Activated CD8-positive, alpha-beta memory T cell treated with anti-CD3 and anti-CD28 coated beads for 36 hours (primary cell): ENCODE data around the gene COL16A1. TPM values are rescaled to one million over a fixed set of nuclear protein-coding genes. Genes with fewer than 3 reads are reported as not detected.

Source experiments
- CTCF ChIA-PET: fragments of 350-600 bp; sonication (Branson Sonifier 250); formaldehyde crosslinking; loops from one replicate; lab custom pipeline; 2021; ENCODE audit warnings: antibody characterized with exemption; lab: Charles Lee
- POLR2A ChIA-PET: fragments of 350-600 bp; sonication (Branson Sonifier 250); formaldehyde crosslinking; loops from one replicate; lab custom pipeline; 2021; ENCODE audit warnings: antibody characterized with exemption; lab: Charles Lee
- total RNA-seq, 2 experiments: library from RNA; stranded (reverse); gene quantifications; one replicate each; pipeline ENCODE4 v1.2.3, GENCODE V29; 2021

COL16A1 gene
- total RNA-seq, 2 experiments from 2014 or later, result not detected

DNA sequence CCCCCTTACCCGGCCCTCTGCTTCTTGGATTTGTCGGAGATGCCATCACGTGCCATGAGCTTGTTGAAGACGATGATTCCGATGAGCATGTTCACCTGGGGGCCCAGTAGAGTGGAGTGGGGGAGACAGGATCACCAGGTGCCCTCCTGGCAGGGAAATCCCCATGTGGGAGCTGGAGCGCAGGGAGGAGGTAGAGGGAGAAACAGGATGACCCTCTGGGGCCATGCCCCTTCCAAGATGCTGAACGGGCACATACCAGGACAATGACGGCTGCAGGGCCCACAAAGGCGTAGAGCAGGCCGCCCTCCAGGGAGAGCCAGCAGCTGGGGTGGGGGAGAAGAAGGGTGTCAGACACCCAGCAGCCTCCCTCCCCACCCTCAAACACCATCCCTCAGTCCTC lies 31.8 kb upstream of the COL16A1 start:
- ChIA-PET POLR2A (no interaction called here), CTCF (interaction anchor here (1.3 kb wide), 1 partner anchor 22 kb away, joined by 3 read pairs; no protein-coding TSS in a partner anchor)

DNA sequence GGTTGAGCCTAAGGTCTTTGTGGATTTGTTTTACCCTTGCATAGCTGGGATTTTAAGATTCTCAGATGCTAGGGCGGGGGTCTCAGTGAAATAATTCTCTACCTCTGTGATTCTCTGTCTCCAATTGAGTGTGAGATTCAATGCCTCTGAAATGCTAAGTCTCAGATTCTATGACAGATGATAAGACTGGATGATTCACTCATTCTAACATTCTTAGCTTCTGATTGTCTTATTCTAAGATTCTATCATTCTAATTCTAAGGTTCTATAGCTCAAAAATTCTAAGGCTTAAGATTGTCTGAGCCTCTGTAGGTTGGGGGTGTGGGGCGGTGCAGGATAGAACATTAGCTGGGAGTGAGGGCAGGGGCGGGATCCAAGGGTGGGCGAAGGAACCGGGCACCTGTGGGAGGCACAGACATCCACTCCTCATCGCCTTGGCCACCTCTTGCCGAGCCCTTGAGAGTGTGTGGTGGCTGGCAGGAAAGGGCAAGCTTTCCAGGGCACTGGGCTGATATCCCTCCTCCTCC lies 30.8 kb upstream of the COL16A1 start:
- POLR2A ChIA-PET, result interaction anchor here (0.6 kb wide), 1 partner anchor 587 kb away, joined by 3 read pairs; no protein-coding TSS in a partner anchor
- CTCF ChIA-PET, result interaction anchor here (0.6 kb wide), 1 partner anchor 117 kb away, joined by 3 read pairs; no protein-coding TSS in a partner anchor

DNA sequence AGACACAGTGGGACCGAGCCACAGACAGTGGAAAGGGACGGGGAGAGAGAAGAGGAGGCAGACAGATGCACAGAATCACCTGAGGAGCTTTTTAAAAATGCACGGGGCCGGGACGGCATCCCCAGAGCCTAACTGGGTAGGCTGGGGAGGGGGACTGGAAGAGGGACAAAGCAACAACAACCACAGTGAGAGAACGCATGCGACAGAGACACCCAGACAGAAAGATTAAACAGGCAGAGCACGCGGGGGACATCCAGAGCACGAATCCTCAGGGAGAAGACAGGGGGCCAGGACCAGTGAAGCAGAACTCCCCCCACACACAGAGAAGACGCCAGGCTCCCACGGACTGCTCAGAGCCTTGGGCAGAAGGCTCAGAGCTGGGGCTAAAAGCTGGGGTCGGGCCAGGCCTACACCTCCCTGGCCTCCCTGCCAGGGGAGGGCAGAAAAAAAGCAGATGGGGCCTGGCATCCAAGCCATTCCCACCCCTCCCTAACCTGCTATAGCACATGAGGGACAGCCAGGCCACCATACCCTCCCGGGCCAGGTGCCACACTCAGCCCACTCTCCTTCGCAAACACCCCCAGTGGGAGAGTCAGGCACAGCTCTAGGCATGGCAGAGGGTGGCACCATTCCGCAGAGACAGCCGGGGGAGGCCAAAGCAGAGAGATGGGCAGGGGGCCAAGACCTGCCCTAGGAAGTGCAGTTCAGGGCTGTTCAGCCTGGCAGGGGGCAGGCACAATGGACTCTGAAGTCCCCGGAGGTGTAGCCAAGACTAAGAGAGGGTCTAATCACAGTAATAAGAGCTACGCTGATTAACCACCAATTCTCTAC lies 29.8 kb upstream of the COL16A1 start:
- CTCF ChIA-PET, result interaction anchor here (0.6 to 1.2 kb wide), 2 partner anchors 69 to 116 kb away, joined by 3 to 4 read pairs; no protein-coding TSS in a partner anchor

DNA sequence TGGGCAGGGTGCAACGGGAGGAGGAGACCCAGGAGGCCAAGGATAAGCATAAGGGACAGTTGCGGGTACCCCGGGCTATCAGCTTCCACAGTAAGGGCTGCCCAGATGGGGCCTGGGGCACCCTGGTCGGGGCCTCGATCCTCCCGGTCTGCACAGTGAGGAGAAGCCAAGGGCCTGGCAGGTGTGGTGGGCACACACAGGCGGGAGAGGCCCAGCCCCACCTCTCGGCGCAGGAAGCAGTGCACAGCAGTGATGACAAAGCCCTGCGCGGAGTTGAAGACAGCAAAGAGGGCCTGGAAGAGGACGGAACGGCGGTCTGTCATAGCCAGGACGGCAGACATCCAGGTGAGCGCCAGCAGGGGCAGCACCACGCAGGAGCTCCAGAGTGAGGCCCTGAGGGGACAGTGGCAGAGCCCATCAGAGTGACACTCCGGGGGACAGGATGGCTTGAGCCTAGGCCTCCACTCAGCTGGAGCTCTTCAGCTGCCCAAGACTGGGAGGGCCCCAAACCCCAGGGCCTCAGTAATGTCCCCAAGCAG lies 29.0 kb upstream of the COL16A1 start:
- POLR2A ChIA-PET, result no interaction called here
- CTCF ChIA-PET, result interaction anchor here (1.2 kb wide), 1 partner anchor 69 kb away, joined by 4 read pairs; no protein-coding TSS in a partner anchor

More for the DNA sequence above, 29.8 kb upstream of the COL16A1 start:
- POLR2A ChIA-PET, result interaction anchor here (0.6 kb wide), 1 partner anchor 588 kb away, joined by 3 read pairs; no protein-coding TSS in a partner anchor

DNA sequence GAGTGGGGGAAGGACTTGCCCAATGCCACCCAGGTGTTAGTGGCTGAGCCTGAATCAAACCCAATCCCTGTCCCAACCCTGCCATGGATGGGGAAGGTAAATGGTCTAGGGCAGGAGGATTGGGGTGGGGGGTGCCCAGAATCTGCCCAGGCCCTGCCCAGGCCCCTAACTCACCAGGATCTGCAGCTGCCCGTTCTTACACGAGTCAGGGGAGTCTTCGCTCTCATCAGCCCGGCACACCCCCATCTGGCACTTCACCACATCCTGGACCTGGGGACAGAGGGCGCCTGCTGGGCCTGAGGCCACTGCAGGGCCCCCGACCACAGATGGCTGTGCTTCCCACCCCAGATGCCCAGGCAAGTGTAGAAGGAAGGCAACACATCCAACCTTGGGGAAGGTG lies 28.5 kb upstream of the COL16A1 start:
- CTCF ChIA-PET, result no interaction called here
- POLR2A ChIA-PET, result no interaction called here

DNA sequence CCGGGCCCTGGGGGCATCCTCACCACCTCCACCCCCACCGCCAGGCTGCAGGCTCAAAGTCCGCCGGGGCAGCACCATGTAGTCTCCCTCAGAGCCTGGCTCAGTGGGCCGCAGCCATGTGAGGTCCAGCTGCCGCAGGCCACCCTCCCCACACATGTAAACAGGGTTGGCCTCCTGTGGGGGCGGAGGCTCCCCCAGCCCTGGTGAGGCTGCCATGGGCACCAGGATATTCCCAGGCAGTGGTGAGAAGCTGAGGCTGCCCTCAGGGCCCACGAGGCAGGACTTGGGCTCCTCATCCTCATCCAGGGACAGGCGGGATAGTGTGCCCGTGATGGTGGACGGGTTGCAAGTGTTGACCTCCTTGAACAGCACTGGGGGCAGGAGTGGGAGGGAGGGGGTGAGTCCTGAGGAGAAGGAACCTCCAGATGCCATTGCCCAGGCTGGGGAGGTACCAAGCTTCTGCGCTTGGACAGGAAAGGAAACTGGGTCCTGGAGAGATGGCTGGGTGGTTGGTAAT lies 27.3 kb upstream of the COL16A1 start:
- ChIA-PET CTCF (no interaction called here), POLR2A (no interaction called here)

DNA sequence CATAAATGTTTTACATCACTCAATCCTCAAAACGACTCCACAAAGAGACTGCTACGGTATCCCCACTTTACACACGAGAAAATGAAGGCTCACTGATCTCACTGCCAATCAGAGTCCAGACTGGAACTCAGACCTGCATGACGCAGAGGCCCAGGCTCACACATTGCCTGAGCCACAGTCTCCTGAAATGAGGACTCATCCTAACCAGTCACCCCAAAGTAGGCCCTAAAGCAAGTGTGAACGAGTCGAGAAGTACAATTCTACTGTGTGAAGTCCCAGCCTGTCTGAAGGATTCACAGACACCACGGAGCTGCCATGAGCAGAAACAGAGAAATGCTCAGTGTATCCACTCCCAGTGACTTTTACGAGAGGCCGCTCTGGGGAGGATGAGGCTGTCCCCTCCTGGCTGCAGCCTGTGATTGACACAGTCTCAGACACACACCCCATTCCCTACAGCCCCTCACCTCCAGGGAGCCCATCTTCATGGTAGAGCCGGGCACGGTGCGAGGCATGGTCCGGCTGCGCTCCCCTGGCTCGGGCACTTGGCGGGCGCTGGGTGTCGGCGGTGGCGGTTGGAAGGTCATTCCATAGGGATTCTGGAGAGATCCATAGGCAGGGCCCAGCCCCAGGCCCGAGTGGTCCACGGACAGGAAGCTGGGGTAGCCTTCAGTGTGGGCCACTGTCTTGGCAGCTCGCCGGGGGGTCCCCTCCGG lies 26.7 kb upstream of the COL16A1 start:
- ChIA-PET POLR2A (no interaction called here), CTCF (no interaction called here)

DNA sequence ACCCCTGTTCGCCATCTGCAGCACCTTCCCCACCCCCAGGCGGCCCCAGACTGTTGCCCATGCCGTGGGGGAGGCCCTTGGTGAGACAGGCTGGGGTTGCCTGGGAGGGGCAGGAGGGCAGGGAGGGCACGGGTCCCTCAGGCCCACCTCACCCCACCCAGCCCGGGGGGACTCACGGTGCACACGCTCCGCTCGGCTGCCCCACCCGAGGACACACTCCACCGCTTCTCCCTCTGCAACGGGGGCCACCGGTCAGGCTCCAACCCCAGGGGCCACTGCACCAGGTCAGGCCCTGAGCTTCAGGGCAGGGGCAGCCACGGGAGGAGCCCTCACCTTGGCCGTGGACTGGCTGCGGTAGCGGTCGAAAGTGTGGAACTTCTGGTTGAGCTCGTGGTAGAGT lies 24.0 kb upstream of the COL16A1 start:
- POLR2A ChIA-PET, result no interaction called here
- CTCF ChIA-PET, result no interaction called here

DNA sequence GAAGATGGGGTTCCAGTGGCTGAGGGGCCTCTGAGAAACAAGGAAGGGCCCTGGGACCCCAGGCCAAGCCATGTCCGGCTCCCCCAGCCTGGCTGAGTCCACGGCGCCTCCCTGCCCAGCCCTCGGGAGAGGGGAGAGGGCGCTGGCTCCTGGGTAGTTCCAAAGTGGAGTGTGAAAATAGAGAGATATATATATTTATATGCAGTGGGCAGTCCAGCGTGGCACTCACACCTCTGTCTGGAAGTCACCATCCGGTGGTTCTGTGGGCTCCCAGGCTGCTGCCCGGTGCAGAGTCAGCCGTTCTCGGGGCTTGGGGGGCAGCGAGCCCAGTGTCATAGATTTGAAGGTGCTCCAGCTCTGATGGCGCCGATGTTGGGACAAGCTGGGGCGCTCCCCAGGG lies 23.4 kb upstream of the COL16A1 start:
- CTCF ChIA-PET, result interaction anchor here (1.3 kb wide), 1 partner anchor 66 kb away, joined by 4 read pairs; no protein-coding TSS in a partner anchor
- POLR2A ChIA-PET, result no interaction called here

DNA sequence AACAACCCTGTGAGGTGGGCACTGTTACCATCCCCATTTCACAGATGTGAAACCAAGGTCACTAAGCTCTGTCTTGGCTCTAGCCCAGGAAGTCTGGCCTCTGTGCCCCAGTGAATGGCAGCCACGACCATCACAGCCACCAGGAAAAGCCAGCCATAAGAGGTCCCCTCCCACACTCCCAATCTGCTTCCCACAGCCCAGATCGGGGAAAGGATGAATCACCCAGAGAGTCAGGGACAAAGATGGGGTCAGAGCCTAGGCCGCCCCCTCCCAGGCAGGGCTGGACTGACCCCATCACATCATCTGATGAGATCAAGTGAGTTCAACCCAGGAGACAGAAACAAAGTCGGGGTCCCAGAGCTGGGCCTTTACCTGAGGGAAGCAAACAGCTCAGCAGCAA lies 22.9 kb upstream of the COL16A1 start:
- POLR2A ChIA-PET, result no interaction called here
- CTCF ChIA-PET, result interaction anchor here (1.3 kb wide), 1 partner anchor 65 kb away, joined by 4 read pairs; no protein-coding TSS in a partner anchor

DNA sequence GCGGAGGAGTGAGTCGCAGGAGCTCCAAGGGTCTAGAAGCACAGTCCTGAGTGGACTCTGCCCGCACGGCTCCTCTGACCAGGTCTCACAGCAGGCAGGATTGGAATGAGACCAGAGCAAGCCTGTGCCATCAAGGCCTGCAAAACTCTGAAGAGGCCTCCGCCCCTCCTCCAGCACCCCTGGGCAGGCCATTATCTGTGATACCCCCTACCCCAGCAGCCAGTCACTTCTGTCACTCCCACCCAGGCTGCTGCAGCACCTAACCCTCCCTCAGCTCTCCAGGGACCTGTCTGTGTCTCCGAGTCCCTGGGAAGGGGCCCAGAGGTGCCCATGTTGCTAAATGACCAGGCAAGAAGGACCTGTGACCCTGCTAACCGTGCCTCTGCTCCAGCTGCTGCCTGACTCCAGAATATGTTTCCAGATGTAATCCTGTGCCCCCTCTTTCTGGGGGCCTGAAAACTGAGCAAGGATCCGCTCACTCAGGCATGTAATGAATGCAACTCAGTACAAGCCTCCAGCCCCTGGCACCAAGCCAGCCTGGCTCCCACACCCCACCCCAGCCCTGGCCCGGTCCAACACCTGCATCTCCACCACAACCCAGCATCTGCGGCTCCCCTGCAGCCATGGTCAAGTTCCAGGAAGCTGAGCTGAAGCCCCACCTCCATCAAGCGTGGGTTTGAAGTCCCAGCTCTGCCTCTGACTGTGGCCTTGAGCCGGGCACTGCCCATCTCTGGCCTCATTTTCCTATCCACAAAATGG lies 22.1 kb upstream of the COL16A1 start:
- CTCF ChIA-PET, result interaction anchor here (1.2 to 1.3 kb wide), 2 partner anchors 63 to 65 kb away, joined by 3 to 4 read pairs; no protein-coding TSS in a partner anchor
- POLR2A ChIA-PET, result no interaction called here

DNA sequence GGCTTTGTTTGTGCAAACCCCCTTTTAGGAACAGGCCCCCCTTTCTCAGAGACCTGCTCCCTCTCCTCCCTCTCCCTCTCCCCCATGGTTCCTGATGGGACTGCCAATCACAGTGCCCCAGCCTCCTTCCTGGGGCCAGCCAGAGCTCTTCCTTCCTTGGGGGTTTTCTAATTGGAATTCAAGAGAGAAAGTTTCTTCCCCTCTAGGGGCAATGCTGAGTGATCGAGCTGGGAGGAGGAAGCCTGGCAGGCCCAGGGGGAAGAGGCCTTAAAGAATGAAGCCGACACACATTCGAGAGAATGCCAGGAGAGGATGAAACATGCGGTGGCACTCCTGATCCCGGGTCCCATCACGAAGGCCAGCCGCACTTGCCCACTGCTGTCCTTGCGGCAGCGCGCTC lies 21.3 kb upstream of the COL16A1 start:
- CTCF ChIA-PET, result interaction anchor here (1.2 kb wide), 1 partner anchor 64 kb away, joined by 3 read pairs; no protein-coding TSS in a partner anchor
- POLR2A ChIA-PET, result no interaction called here

DNA sequence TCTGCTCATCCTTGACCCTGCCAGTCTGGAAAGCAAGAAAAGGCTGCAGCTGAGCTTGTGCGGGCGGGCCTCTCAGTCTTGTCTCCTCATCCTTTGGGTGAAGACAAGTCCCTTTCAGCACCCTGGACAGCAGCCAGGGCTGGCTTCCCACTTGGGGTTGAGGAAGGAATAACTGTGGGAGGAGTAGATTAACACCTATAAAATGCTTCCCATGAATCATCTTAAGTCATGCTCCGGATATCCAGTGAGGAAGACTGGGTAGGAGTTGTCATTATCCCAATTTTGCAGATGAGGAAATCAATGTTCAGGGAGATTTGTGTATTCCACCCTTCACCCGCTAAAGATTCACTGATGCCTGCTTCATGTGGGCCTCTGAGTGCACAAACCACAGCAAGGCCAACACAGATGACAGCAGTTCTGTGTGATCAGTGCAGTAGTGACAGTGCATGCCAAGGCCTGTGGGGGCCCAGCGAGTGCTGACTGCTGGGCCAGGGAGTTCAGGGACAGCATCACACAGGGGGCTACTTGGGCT lies 20.1 kb upstream of the COL16A1 start:
- ChIA-PET CTCF (no interaction called here), POLR2A (no interaction called here)

DNA sequence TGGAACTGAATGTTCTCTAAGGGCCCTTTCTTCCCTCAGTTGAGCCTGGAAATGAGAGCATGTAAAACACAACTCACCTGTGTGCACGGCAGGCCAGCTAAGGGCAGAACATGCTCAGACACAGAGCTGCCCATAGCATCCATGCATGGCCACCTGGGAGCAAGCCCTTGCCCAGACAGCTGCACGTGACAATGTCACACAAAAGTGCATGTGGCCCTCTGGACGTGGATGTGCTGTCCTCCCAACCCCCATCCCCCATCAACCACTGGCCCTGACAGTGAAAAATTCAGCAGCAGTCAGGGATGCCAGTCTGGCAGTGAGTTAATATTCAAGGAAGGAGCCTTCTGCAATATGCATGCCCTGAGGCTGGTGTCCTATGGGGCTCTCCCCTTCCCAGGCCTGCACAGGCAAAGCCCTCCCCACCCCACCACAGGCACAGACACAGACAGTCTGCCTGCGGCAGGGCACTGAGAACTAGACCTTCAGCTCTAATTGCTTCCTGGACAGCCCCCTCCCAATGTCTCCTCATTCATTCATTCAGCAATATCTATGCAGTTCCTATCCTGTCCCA lies 14.6 kb upstream of the COL16A1 start:
- ChIA-PET CTCF (interaction anchor here (2.7 kb wide), 1 partner anchor 71 kb away, joined by 7 read pairs; no protein-coding TSS in a partner anchor), POLR2A (no interaction called here)

DNA sequence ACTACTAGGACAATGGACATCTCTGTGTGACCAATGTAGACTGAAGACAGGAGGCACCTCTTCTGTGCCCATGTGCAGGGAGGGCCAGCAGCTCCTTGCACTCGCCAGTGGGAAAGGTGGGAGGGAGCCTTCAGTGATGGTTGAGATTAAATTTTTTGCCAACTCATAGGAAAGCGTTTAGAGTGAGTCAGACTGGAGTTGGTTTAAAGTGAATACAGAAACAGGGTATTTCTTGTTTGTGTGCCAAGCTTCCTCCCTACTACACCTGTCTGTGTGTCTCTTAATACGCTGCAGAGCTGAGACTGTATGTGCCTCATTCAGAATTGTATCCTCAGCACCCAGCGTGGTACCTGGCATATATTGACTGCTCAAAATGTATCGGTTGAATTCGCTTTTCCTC lies 13.5 kb upstream of the COL16A1 start:
- CTCF ChIA-PET, result interaction anchor here (0.6 to 2.7 kb wide), 4 partner anchors 14 to 252 kb away, joined by 3 to 7 read pairs (median 6); partner anchors contain the start of gene COL16A1
- POLR2A ChIA-PET, result no interaction called here

DNA sequence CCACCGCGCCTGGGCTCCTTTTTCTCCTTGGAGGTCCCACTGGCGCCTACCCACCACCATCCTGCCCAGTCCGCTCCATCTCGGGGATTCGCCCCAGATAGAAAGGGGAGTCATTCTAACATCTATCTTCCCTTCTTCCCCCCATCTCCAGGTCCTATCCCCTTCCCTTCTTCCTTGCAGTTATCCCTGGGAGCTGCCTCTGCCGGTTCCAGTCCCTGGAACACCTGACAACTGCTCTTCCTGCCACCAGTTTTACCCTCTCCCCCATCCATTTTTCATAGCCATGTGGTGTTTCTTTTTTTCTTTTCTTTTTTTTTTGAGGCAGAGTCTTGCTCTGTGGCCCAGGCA lies 12.0 kb upstream of the COL16A1 start:
- POLR2A ChIA-PET, result interaction anchor here (0.7 kb wide), 1 partner anchor 335 kb away, joined by 5 read pairs; no protein-coding TSS in a partner anchor
- CTCF ChIA-PET, result interaction anchor here (0.7 to 2.7 kb wide), 8 partner anchors 11 to 75 kb away, joined by 3 to 9 read pairs (median 4); partner anchors contain the start of gene COL16A1

DNA sequence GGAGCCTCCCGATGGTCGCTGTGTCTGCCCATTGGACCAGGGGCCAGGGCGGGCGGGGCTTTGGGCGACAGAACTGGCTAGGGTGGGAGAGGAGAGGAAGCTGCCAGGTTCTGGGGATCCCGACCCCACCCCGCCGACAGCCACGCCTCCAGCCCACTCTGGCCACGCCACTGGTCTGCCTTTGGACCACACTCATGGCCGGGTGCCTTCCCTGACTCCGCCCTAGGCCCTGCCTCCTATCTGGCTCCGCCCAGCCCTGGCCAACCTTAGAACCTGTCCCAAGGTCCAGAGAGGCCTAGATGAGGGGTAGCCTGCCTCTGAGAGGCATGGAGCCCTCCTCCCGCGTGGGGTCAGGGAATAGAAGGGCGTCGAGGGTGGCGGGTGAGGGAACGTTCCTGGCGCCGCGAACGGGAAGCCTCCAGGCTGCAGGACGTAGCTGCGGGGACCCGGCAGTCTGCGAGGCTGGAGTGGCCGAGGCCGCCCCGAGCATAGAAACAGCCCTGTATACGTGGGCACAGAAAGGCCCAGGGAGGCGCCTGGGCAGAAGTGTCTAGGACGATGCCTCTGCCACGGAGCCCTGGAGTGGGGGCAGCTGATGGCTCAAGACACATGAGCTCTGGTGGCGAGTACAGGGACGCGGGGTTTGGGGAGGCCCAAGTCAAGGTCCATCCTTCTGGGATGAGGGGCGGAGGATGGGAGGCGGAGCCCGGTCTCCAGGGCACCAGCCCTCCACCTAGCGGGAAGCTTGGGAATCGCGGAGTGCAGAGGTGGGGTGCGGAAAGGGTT lies 11.5 kb upstream of the COL16A1 start:
- ChIA-PET POLR2A (interaction anchor here (0.6 to 0.7 kb wide), 2 partner anchors 301 to 335 kb away, joined by 4 to 5 read pairs; no protein-coding TSS in a partner anchor), CTCF (interaction anchor here (0.7 to 2.7 kb wide), 10 partner anchors 10 to 75 kb away, joined by 3 to 9 read pairs (median 4); partner anchors contain the start of gene COL16A1)
